ENCODE data around the gene GDPD5.

The GDPD5 gene

GRCh38 chr11:75388386-75389275 is 137.1 kb downstream of the GDPD5 start:
- peak; percentile 93 for DNase-seq

GRCh38 chr11:75387736-75388294 is 137.9 kb downstream of the GDPD5 start:
- DNase-seq: no peak

- DNase-seq: no peak
Observed at GRCh38 chr11:75386942-75387630, 138.7 kb downstream of the GDPD5 start.
